HCT116 (cell line): Measurements from ENCODE around the gene USF2. TPM values are rescaled to one million over a fixed set of nuclear protein-coding genes. Genes with fewer than 3 reads are reported as not detected.
A peak's percentile ranks its signal among the peaks of the same experiment; 100 is the strongest.

Experiments
- ATAC-seq: fragments of 200-7000 bp; cut with Tn5 transposase; 2 replicates; pipeline ENCODE4 v1.9.1; 2020; ENCODE audit warnings: mild to moderate bottlenecking, moderate library complexity
- BruUV-seq: library from RNA; stranded (reverse); fragments of 400-500 nt; replicated peaks from 2 replicates; lab custom pipeline; 2021; lab: Mats Ljungman, UMichigan
- CTCF ChIA-PET: fragments of 300-600 bp; sonication (Branson Sonifier 250); formaldehyde crosslinking; loops from one replicate; lab custom pipeline; 2021; ENCODE audit warnings: antibody characterized with exemption; lab: Charles Lee
- POLR2A ChIA-PET: fragments of 300-600, 350-600 bp; sonication (Branson Sonifier 250); formaldehyde crosslinking; loops from one replicate; lab custom pipeline; 2021; ENCODE audit warnings: antibody characterized with exemption; lab: Charles Lee
- RAD21 ChIA-PET, 2 experiments: fragments of 300-600 bp; sonication (Branson Sonifier 250); formaldehyde crosslinking; loops; one replicate each; lab custom pipeline; 2023; ENCODE audit warnings: low total read pairs in 2 of 2; ENCODE audit not compliant: uncharacterized antibody in 2 of 2, unreplicated experiment in 2 of 2, low non-redundant PET in 1 of 2; lab: Charles Lee
- DNase-seq: peaks from one replicate; pipeline ENCODE4 v3.0.0-alpha.2; 2010; ENCODE audit warnings: low read depth, low spot score
- H2AFZ ChIP-seq: fragments of 200-600 bp; shearing (Covaris generic), sonication (generic); 2 replicates; pipeline ENCODE4 v1.6.1; 2017; ENCODE audit warnings: low read depth, mixed run types, mixed read lengths, antibody characterized with exemption, low read length; ENCODE audit not compliant: poor library complexity, severe bottlenecking
- H3K27ac ChIP-seq: 2 replicates; pipeline ENCODE4 v1.5.1; 2012; ENCODE audit warnings: low read depth, low read length
- H3K27me3 ChIP-seq: fragments of 200-600 bp; sonication (generic); 2 replicates; pipeline ENCODE4 v1.6.1; 2016; ENCODE audit warnings: mixed run types, low read length, mixed read lengths; ENCODE audit not compliant: insufficient read depth
- H3K36me3 ChIP-seq, 2 experiments: fragments of 200-500 bp in 1 of 2; fragments of 200-600 bp in 1 of 2; sonication (Bioruptor generic) in 1 of 2; sonication (generic) in 1 of 2; 2 replicates each; pipeline versions ENCODE4 v1.5.1 to v1.6.1; 2014 to 2016; ENCODE audit warnings: low read length in 2 of 2, inconsistent platforms in 1 of 2, mixed read lengths in 1 of 2, mixed run types in 1 of 2; ENCODE audit not compliant: insufficient read depth in 2 of 2, control insufficient read depth in 1 of 2
- H3K4me1 ChIP-seq, 2 experiments: fragments of 200-600 bp in 1 of 2; sonication (generic) in 1 of 2; 2 replicates each; pipeline versions ENCODE4 v1.5.1 to v1.6.1; 2012 to 2017; ENCODE audit warnings: low read length in 2 of 2, inconsistent platforms in 1 of 2, mild to moderate bottlenecking in 1 of 2, mixed read lengths in 1 of 2, mixed run types in 1 of 2, moderate library complexity in 1 of 2; ENCODE audit not compliant: insufficient read depth in 2 of 2, control insufficient read depth in 1 of 2
- H3K4me2 ChIP-seq: fragments of 200-600 bp; sonication (generic); 2 replicates; pipeline ENCODE4 v1.6.1; 2017; ENCODE audit warnings: mixed run types, low read length, mixed read lengths
- H3K4me3 ChIP-seq, 2 experiments: fragments of 200-600 bp in 1 of 2; sonication (generic) in 1 of 2; replicated peaks in 1 of 2; 2 replicates each; pipeline ENCODE4 v1.5.1; 2011 to 2016; ENCODE audit warnings: low read length in 2 of 2, control low read depth in 1 of 2, low read depth in 1 of 2, mild to moderate bottlenecking in 1 of 2, mixed read lengths in 1 of 2, mixed run types in 1 of 2
- H3K79me2 ChIP-seq: fragments of 200-600 bp; sonication (generic); 2 replicates; pipeline ENCODE4 v1.6.1; 2017; ENCODE audit warnings: mild to moderate bottlenecking, mixed run types, low read length, moderate library complexity, mixed read lengths; ENCODE audit not compliant: insufficient read depth
- H3K9ac ChIP-seq: fragments of 200-600 bp; sonication (generic); 2 replicates; pipeline ENCODE4 v1.6.1; 2016; ENCODE audit warnings: low read length, mixed read lengths
- H3K9me2 ChIP-seq: fragments of 200-600 bp; sonication (generic), shearing (Covaris generic); 2 replicates; pipeline ENCODE4 v1.6.1; 2017; ENCODE audit warnings: mixed run types, mild to moderate bottlenecking, moderate library complexity; ENCODE audit not compliant: insufficient read depth
- H3K9me3 ChIP-seq, 2 experiments: fragments of 200-500 bp in 1 of 2; fragments of 200-600 bp in 1 of 2; sonication (Bioruptor generic) in 1 of 2; sonication (generic) in 1 of 2; 2 replicates each; pipeline ENCODE4 v1.6.1; 2014 to 2017; ENCODE audit warnings: low read length in 2 of 2, mixed read lengths in 2 of 2, inconsistent platforms in 1 of 2, low read depth in 1 of 2, mild to moderate bottlenecking in 1 of 2, mixed run types in 1 of 2, moderate library complexity in 1 of 2; ENCODE audit not compliant: control insufficient read depth in 1 of 2, insufficient read depth in 1 of 2
- H4K20me1 ChIP-seq: fragments of 200-600 bp; sonication (generic), shearing (Covaris generic); 2 replicates; pipeline ENCODE4 v1.6.1; 2017; ENCODE audit warnings: mixed run types, mild to moderate bottlenecking, moderate library complexity; ENCODE audit not compliant: insufficient read depth
- ATF3 ChIP-seq: IDR thresholded peaks from 2 replicates; pipeline ENCODE4 v1.6.1; 2012
- CBX3 ChIP-seq: IDR thresholded peaks from 2 replicates; pipeline ENCODE4 v1.6.1; 2012; ENCODE audit warnings: low read depth
- EGR1 ChIP-seq: IDR thresholded peaks from 2 replicates; pipeline ENCODE4 v1.6.1; 2012; ENCODE audit warnings: low read depth
- ELF1 ChIP-seq: IDR thresholded peaks from 2 replicates; pipeline ENCODE4 v1.6.1; 2012; ENCODE audit warnings: low read depth, borderline replicate concordance
- EZH2 ChIP-seq: fragments of 200-600 bp; sonication (generic); IDR thresholded peaks from 2 replicates; pipeline ENCODE4 v1.6.1; 2017; ENCODE audit warnings: antibody characterized with exemption, mixed run types
- MAX ChIP-seq: IDR thresholded peaks from 2 replicates; pipeline ENCODE4 v1.6.1; 2012
- POLR2A ChIP-seq: IDR thresholded peaks from 2 replicates; pipeline ENCODE4 v1.7.0; 2011; ENCODE audit warnings: borderline replicate concordance; ENCODE audit not compliant: insufficient read depth, insufficient read length; ENCODE audit errors: extremely low read depth
- SRF ChIP-seq: IDR thresholded peaks from 2 replicates; pipeline ENCODE4 v1.6.1; 2012; ENCODE audit warnings: low read depth
- YY1 ChIP-seq: IDR thresholded peaks from 2 replicates; pipeline ENCODE4 v1.6.1; 2011; ENCODE audit warnings: low read length, low read depth, moderate library complexity, mild to moderate bottlenecking; ENCODE audit not compliant: insufficient replicate concordance; ENCODE audit errors: extremely low read depth
- intact Hi-C: fragments of 100-400 bp; cut with micrococcal nuclease; formaldehyde crosslinking; loops from 2 replicates; pipeline ENCODE4 v1.10.0; 2022
- total RNA-seq: library from RNA; stranded (reverse); gene quantifications from one replicate; pipeline ENCODE4 v1.2.1, GENCODE V29; 2021; ENCODE audit not compliant: unreplicated experiment

Gene USF2
- total RNA-seq, 1 experiment from 2014 or later: 98.4 TPM

GRCh38 chr19:35278578-35279284 is 10.0 kb downstream of the USF2 start:
- Histone ChIP-seq H3K9ac (no peak overlapping the region), H3K4me3 (no peak overlapping the region), H3K36me3 (peaks cover 0 to 6% of the 10 kb centered on the region in 2 experiments; a peak in 2 of 4 replicates), H3K4me1 (no peaks in the 10 kb centered on the region), H3K9me3 (no peaks in the 10 kb centered on the region), H3K27me3 (no peaks in the 10 kb centered on the region), H2AFZ (no peak overlapping the region), H3K9me2 (no peaks in the 10 kb centered on the region), H4K20me1 (no peaks in the 10 kb centered on the region), H3K79me2 (no peaks in the 10 kb centered on the region), H3K27ac (no peak overlapping the region), H3K4me2 (no peak overlapping the region)
- TF ChIP-seq SRF: no peak
- no peak for TF ChIP-seq ATF3
- TF ChIP-seq EGR1: no peak
- no peak for TF ChIP-seq POLR2A
- no peak for TF ChIP-seq ELF1
- TF ChIP-seq CBX3: no peak
- ATAC-seq (no peak), DNase-seq (no peak)
- ChIA-PET RAD21 (no interaction called here), POLR2A (no interaction called here), CTCF (no interaction called here)
- intact Hi-C loops: no loop called here
- no TSS peak for BruUV-seq

GRCh38 chr19:35279374-35279773 is 10.6 kb downstream of the USF2 start:
- no peak overlapping the region for H3K4me2 ChIP-seq
- H3K27me3 ChIP-seq: no peaks in the 10 kb centered on the region
- H2AFZ ChIP-seq: no peak overlapping the region
- H3K4me1 ChIP-seq: no peaks in the 10 kb centered on the region
- ChIA-PET CTCF (no interaction called here), RAD21 (no interaction called here), POLR2A (no interaction called here)
- H3K4me3 ChIP-seq: no peak overlapping the region
- no peak overlapping the region for H3K9ac ChIP-seq
- H4K20me1 ChIP-seq: no peaks in the 10 kb centered on the region
- H3K36me3 ChIP-seq: no peaks in the 10 kb centered on the region
- ATAC-seq: no peak
- no peak for DNase-seq
- intact Hi-C loops: no loop called here
- H3K79me2 ChIP-seq: no peaks in the 10 kb centered on the region
- BruUV-seq: TSS peak; percentile 56
- H3K9me2 ChIP-seq: no peaks in the 10 kb centered on the region
- H3K27ac ChIP-seq: no peak overlapping the region
- no peaks in the 10 kb centered on the region for H3K9me3 ChIP-seq
- TF ChIP-seq MAX: no peak
- no peak for TF ChIP-seq EGR1
- TF ChIP-seq YY1: no peak
- no peak for TF ChIP-seq EZH2
